ENCODE results near the gene FLT4.

The FLT4 gene

DNA sequence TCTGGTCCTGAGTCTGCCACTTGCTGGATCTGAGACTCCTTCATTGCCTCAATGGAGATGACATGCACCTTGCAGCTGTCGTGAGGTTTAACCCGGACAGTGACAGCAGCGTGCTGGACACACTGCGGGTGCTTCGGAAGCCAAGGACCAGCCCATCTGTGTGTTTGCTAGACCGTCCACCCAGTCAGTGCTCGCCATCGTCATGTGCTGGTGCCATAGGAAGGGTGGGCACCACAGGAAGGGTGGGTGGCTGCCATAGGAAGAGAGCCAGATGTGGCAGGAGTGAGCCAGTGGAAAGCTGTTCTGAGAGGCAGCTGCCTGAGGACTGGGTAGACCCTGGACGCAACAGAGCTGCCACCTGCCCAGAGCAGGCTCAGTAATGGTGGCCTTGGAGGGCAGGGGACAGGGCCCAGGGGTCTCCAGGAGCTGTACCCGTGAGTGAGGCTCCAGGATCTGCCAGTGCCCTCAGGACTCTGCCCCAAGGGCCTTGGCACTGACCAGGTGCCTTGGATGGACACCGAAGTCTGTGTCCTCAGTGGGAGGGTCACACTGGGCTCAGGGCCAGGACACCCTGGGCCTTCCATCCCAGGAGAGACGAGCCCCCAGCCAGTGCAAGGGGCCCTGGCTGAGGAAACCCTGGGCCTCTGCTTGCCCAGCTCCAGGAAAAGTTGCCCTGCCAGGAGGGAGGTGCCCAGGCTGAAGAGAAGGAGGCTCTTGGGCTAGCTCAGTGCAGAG is 21.8 kb downstream of the FLT4 start:
- TF ChIP-seq, protein P1, sequence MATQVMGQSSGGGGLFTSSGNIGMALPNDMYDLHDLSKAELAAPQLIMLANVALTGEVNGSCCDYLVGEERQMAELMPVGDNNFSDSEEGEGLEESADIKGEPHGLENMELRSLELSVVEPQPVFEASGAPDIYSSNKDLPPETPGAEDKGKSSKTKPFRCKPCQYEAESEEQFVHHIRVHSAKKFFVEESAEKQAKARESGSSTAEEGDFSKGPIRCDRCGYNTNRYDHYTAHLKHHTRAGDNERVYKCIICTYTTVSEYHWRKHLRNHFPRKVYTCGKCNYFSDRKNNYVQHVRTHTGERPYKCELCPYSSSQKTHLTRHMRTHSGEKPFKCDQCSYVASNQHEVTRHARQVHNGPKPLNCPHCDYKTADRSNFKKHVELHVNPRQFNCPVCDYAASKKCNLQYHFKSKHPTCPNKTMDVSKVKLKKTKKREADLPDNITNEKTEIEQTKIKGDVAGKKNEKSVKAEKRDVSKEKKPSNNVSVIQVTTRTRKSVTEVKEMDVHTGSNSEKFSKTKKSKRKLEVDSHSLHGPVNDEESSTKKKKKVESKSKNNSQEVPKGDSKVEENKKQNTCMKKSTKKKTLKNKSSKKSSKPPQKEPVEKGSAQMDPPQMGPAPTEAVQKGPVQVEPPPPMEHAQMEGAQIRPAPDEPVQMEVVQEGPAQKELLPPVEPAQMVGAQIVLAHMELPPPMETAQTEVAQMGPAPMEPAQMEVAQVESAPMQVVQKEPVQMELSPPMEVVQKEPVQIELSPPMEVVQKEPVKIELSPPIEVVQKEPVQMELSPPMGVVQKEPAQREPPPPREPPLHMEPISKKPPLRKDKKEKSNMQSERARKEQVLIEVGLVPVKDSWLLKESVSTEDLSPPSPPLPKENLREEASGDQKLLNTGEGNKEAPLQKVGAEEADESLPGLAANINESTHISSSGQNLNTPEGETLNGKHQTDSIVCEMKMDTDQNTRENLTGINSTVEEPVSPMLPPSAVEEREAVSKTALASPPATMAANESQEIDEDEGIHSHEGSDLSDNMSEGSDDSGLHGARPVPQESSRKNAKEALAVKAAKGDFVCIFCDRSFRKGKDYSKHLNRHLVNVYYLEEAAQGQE (IDR thresholded peaks at IDR 0.05; ENCODE audit: low read depth), result no peak
- TF ChIP-seq, protein P2, sequence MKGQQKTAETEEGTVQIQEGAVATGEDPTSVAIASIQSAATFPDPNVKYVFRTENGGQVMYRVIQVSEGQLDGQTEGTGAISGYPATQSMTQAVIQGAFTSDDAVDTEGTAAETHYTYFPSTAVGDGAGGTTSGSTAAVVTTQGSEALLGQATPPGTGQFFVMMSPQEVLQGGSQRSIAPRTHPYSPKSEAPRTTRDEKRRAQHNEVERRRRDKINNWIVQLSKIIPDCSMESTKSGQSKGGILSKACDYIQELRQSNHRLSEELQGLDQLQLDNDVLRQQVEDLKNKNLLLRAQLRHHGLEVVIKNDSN (IDR thresholded peaks at IDR 0.05), result no peak
- TF ChIP-seq ZBTB7A (IDR thresholded peaks at IDR 0.05; ENCODE audit: low read depth), result no peak
- TF ChIP-seq, protein P3, sequence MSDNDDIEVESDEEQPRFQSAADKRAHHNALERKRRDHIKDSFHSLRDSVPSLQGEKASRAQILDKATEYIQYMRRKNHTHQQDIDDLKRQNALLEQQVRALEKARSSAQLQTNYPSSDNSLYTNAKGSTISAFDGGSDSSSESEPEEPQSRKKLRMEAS (IDR thresholded peaks at IDR 0.05), result no peak
- no peak for TF ChIP-seq NFIC (IDR thresholded peaks at IDR 0.05)
- TF ChIP-seq TEAD4 (IDR thresholded peaks at IDR 0.05), result no peak

DNA sequence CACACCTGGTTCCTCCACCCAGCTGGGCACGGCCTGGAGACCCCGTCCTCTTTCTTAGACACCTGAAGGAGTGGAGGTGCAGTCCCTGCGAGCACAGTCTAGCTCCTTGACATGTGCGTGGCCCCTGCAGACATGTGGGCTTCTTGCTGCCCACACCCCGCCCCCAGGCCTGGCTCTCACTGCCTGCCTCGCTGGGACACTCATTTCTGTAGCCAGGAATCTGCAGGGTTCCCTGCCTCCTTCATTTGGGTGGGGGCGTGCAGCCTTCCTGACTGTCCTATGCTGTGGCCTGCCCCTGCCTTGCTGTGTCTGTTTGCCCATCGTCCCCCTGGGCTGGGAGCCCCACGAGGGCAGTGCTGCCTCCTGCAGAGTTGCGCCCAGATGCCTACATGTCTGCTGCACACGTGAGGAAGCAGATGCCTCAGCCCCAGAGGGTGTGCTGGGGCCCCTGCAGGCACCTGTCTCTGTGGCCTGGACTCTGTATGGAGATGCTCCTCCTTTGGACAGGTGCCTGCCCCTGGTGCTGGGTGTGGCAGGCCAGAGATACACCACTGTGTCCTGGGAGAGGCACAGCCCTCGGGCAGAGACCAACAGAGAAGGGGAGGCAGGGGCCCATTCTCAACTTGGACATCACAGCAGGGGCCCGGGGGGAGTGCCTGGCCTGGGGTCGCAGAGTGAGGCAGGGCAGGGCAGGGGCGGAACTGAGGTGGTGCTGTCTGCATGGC is 22.6 kb downstream of the FLT4 start:
- TF ChIP-seq NFIC (IDR thresholded peaks at IDR 0.05), result no peak
- no peak for TF ChIP-seq TAF1 (IDR thresholded peaks at IDR 0.05; ENCODE audit: low read depth)
- TF ChIP-seq, protein P2 (IDR thresholded peaks at IDR 0.05), result no peak
- TF ChIP-seq EP300 (IDR thresholded peaks at IDR 0.05; ENCODE audit: borderline replicate concordance), result no peak
- TF ChIP-seq RAD21 (IDR thresholded peaks at IDR 0.05; ENCODE audit: low read depth), result no peak
- no peak for TF ChIP-seq YY1 (IDR thresholded peaks at IDR 0.05; ENCODE audit: low read depth)
- TF ChIP-seq ZBTB7A (IDR thresholded peaks at IDR 0.05; ENCODE audit: low read depth), result no peak
- TF ChIP-seq, protein P1 (IDR thresholded peaks at IDR 0.05; ENCODE audit: low read depth), result no peak

DNA sequence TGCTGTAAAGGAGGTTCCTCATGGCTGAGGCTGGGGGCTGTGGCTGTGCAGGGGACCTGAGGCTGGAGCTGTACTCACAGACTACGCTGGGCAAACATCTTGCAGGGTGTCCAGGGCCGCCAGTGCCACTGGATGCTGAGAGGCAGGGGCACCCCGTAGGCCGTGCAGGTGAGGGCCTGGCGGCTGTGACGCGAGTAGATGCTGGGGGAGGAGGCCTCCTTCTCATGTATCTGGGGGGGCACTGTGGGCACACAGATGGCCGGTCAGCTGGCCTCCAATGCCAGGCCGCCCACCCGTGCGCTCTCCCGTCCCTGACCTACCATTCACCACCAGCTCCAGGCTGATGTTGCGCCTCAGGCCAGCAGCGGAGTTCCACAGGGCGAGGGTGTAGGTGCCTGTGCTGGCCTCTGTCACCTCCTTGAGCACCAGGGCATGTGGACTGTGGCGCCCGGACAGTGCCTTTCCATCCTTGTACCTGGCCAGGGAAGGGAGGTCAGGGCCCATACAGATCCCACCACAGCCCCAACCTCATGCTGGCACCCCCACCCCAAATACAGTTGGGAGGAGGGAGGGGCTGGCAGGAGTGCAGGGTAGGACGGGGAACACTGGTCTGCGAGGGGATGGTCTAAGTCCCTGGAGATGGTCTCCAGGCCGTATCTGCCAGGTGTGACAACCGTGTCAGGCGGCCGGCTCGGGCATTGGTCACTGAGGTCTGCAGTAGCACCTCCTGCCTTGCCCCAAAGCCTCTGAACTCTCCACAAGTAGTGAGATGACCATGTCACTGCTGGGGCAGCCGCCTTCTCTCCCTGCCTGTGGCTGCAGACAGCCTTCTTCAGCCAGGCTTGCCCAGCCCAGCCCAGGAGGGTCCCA is 23.4 kb downstream of the FLT4 start:
- TF ChIP-seq YY1 (IDR thresholded peaks at IDR 0.05; ENCODE audit: low read depth) (no peak), EGR1 (IDR thresholded peaks at IDR 0.05) (no peak), NFIC (IDR thresholded peaks at IDR 0.05) (no peak), FOXM1 (IDR thresholded peaks at IDR 0.05; ENCODE audit: borderline replicate concordance, low read depth) (no peak), TCF12 (IDR thresholded peaks at IDR 0.05; ENCODE audit: low read depth) (no peak), CEBPB (IDR thresholded peaks at IDR 0.05) (no peak), TEAD4 (IDR thresholded peaks at IDR 0.05) (no peak), CREB1 (IDR thresholded peaks at IDR 0.05; ENCODE audit: low read depth) (no peak), EP300 (IDR thresholded peaks at IDR 0.05; ENCODE audit: borderline replicate concordance) (no peak), ZBTB7A (IDR thresholded peaks at IDR 0.05; ENCODE audit: low read depth) (no peak), TAF1 (IDR thresholded peaks at IDR 0.05; ENCODE audit: low read depth) (no peak)
- TF ChIP-seq, protein P1 (IDR thresholded peaks at IDR 0.05; ENCODE audit: low read depth), result no peak
- TF ChIP-seq, protein P3 (IDR thresholded peaks at IDR 0.05), result no peak
- TF ChIP-seq, protein P2 (IDR thresholded peaks at IDR 0.05), result no peak

Measured in Ishikawa (cell line).